CD4-positive, alpha-beta T cell treated with Interleukin-6 for 4 hours (primary cell): ENCODE results near the gene RNF169.

Source experiments
- DNase-seq: peaks from one replicate; pipeline ENCODE4 v3.0.0-alpha.2; 2020; ENCODE audit warnings: mixed read lengths

RNF169 gene

GRCh38 chr11:74826901-74827300 lies 78.3 kb downstream of the RNF169 start:
- no peak for DNase-seq

DNA sequence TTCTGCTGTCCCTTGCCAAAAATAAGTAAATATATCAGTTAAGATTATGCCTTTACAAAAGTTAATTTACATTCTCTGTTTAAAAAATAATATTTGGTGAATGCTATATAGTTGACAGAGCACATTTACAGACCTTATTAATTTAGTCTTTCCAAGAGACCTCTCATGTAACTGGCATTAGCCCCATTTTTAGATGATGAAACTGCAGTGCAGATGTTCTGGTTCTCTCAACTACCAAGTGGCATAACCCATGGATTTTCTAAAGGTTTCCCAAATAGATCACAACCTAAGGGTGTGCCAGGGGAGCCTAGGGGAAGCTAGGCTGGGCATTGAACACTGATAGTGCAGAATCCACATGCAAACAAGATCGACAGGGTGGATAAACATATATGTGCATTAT lies 88.5 kb downstream of the RNF169 start:
- DNase-seq, result no peak

DNA sequence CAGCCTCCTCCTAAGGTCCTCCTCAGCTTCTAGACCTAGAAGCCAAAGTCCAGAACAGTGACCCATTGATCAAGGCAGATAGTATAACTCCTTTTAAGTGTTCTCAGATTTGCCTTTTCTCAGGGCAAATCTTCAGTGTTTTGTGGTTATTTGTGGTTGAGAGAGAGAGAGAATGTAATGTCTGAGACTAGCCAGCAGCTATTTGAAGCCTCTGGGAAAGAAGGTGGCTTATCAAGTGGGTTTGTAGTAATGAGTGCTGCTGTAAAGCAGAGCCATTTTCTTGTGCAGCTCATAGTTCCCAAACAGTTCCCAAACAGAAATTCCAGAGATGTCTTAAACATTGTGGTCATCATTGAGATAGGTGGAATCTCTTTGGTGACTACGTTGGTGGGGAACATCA lies 89.5 kb downstream of the RNF169 start:
- no peak for DNase-seq

DNA sequence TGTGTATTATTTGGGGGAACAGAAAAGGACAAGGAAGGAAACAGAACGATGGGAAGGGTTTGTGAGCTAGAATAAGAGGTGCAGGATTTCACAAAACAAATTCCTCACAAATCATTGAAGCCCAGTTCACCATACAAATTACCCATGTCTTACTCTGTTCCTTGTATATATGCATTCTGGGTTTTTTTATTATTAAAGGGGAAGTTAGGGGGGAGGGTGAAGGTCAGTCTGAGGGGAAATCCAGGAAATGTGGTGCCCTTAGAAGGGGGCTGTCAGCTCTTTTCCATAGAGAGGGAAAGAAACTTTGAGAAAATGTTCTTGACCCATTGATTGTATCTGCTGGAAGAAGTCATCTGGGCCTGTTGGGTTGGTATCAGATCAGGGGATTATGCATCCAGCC lies 90.8 kb downstream of the RNF169 start:
- no peak for DNase-seq

DNA sequence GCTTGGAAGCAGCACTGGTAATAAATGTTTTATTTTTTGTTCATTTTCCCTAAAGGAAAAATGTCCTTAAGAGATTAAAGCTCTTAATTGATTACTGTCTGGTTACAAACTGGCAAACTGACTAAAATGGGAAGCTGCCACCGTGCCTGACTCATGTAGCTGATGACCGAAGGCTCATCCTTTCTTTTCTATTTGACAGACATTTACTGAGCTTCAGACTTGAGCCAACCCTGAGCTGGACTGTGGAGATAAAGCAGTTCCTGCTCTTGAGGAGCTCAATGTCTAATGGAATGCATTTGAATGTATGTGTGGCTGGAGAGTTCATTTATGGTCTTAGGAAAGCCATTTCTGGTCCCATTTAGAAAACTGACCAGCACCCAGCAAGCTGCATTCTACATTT lies 91.3 kb downstream of the RNF169 start:
- no peak for DNase-seq

- no peak for DNase-seq
Observed at GRCh38 chr11:74840486-74840885, 91.8 kb downstream of the RNF169 start.

DNA sequence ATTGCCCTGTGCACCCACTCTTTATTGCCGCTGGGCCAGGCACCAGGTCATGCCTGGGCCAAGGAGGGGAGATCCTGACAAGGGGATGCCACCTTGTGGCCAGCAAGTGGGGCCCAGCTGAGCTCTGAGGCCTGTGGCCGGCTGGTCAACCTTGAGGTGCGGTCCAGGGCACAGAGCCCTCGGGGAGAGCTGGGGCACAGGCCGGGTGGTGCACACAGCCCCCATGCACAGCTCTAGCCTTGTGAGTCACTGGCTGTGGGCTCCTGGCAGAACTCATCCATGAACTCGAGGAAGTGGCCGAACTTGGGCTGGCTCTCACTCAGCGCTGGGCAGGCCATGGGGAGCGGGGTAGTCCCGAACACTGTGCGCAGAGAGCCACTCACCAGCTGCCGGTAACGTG lies 94.3 kb downstream of the RNF169 start:
- no peak for DNase-seq

- DNase-seq, result no peak
Observed at GRCh38 chr11:74844072-74844471, 95.4 kb downstream of the RNF169 start.

DNA sequence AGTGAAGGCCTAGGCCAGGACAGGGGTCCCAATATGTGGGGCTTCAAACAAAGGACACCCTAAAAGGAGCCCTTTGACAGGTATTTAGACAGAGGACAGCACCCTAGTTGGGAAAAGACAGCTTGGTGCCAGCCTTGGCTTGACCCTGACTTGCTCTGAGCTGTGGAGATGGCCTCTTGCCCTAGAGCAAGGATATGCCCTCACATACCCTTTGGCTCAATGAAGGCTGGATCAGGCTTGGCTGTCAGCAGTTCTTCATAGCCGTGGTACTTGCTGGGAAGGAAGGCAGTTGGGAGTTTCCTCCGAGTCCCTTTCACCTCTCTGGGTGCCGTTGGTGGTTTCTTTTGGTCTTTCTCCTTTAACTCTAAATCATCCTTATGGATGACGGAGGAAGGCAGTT lies 96.2 kb downstream of the RNF169 start:
- no peak for DNase-seq

- no peak for DNase-seq
Observed at GRCh38 chr11:74845978-74846517, 97.4 kb downstream of the RNF169 start.

- no peak for DNase-seq
Observed at GRCh38 chr11:74846770-74847169, 98.1 kb downstream of the RNF169 start.

DNA sequence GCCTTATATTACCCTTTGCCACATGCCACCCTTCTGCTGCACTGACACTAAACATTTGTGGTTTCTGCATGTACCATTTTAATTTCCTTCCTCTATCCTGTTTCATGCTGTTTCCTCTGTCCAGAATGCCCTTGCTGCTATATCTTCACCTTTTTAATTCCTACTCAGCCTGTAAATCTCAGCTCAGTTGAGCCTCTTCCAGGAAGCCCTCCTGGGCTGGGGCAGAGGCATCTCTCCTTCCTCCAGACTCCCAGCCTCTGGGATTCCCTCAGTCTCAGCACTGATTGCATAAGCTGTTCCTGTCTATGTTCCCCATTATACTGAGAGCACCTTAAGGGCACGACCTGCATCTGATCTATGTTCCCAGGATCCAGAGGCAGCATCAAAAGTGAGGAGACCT lies 98.7 kb downstream of the RNF169 start:
- DNase-seq, result no peak

- no peak for DNase-seq
Observed at GRCh38 chr11:74847895-74848294, 99.2 kb downstream of the RNF169 start.

GRCh38 chr11:74849525-74850391 lies 101.1 kb downstream of the RNF169 start:
- no peak for DNase-seq

- DNase-seq, result no peak
Observed at GRCh38 chr11:74853223-74853622, 104.6 kb downstream of the RNF169 start.

DNA sequence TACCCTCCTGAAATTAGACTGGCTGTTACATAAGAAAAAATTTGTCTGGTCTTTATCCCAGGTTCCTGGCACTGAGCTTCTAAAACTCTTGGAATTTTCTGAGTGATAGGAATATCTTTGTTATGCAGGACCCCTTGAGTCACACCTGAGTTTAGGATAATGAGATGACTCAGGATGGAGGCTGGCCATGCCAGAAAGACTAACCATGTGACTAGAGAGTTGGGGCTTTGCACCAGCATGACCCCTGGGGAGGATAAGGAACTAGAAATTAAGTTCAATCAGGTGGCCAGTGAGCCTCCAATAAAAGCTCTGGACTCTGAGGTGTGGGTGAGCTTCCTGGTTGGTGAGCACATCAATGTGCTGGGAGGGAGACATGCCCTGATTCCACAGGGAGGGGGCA lies 112.1 kb downstream of the RNF169 start:
- no peak for DNase-seq

- no peak for DNase-seq
Observed at GRCh38 chr11:74863410-74863809, 114.8 kb downstream of the RNF169 start.

GRCh38 chr11:74866557-74866956 lies 117.9 kb downstream of the RNF169 start:
- no peak for DNase-seq

GRCh38 chr11:74870485-74870884 lies 121.8 kb downstream of the RNF169 start:
- no peak for DNase-seq

DNA sequence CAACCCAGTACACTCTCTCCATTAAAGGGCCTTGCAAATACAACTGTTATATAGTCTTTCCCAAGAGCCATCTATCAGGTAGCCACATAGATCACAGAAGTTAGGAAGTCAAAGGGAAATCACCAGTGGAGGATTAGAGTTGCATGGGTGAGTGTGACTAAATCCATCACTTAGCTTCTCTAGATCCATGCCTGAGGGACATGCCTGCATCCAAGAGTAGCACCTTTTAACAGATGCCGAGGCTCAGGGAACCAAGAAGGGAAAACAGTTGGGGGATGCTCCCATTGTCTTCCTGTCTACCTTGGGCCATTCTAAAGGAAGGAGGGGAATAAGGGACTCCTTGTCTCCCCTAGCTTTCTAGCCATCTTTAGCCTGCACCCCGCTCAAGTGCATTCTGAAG lies 122.4 kb downstream of the RNF169 start:
- DNase-seq, result no peak

GRCh38 chr11:74877132-74877531 lies 128.5 kb downstream of the RNF169 start:
- no peak for DNase-seq
